ENCODE results near the gene DNAJC28. TPM values are rescaled to one million over a fixed set of nuclear protein-coding genes. Genes with fewer than 3 reads are reported as not detected.

Gene DNAJC28
- total and polyA plus RNA-seq, 9 of the 15 experiments (the other 6 are each of a cell fraction or from before 2014, with no cell fraction given), result 0.68 to 2.5 (median 1.1) TPM

DNA sequence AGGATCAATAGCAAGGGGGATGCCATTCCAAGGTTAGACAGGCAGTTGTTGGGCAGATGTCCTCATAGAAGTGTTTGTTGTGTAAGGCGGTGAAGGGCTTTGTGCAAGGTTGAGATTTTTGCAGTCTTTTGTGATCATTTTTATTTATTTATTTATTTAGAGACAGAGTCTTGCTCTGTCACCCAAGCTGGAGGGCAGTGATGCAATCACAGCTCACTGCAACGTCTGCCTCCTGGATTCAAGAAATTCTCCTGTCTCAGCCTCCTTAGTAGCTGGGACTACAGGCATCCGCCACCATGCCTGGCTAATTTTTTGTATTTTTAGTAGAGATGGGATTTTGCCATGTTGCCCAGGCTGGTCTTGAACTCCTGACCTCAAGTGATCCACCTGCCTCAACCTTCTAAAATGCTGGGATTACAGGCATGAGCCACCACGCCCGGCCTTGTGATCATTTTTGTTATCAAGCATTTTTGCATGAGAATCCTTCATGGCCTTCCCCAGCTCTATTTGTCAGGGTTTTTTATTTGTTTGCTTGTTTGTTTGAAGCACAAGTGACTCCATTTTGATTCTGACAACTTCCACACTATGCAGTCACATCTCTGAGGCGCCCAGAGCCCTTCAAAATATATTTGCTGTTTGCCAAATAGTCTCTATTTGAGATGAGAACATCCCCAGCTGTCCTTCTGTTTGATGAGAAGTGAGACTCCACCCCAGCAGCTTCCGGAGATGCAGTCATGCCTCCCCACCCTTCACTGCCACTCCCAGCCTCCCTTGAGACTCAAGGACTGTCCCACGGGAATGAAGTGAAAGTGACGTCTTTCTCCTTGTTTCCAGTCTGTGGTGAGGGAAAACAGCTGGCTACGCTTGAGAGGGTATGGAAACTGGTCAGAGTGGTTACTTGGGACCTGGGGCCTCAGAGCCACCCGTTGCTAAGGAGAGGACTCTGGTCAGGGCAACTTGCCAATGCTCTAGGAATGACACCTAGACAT, 49.7 kb downstream of the DNAJC28 start:
- DNase-seq (ENCODE audit: extremely low read depth in 1 of 4, low spot score in 3 of 4), result peak in 1 of 4 experiments; percentile 37
- peak; percentile 54 for ATAC-seq
- Histone ChIP-seq H3K36me3 (ENCODE audit: control insufficient read depth, insufficient read depth, low read length) (peaks cover 19% of the 10 kb centered on the region; the same call in 2 of the 3 replicates), H3K9ac (ENCODE audit: insufficient read depth in 1 of 2, low read depth in 2 of 2, low read length in 2 of 2) (peak overlapping the region in 1 of 2 experiments; percentile 2; a peak in 1 of 4 replicates), H3K4me2 (ENCODE audit: insufficient read depth, low read length) (0 out of 2 replicates have a peak overlapping the region, but pooled peaks have one; percentile 14), H3K27me3 (ENCODE audit: control insufficient read depth in 2 of 2, insufficient read depth in 2 of 2, low read length in 2 of 2) (no peaks in the 10 kb centered on the region), H3K9me1 (ENCODE audit: control insufficient read depth, insufficient read depth, low read length) (no peaks in the 10 kb centered on the region), H4K20me1 (replicated peaks; ENCODE audit: control insufficient read depth, insufficient read depth, low read length) (no peaks in the 10 kb centered on the region), H3K4me1 (replicated peaks in 1 of 2; ENCODE audit: control insufficient read depth in 2 of 2, insufficient read depth in 2 of 2, low read length in 2 of 2) (no peaks in the 10 kb centered on the region; a peak in 1 of 5 replicates), H3K27ac (ENCODE audit: extremely low read depth, low read depth, low read length) (no peak overlapping the region), H3K4me3 (no peak overlapping the region), H3K9me3 (replicated peaks; ENCODE audit: control insufficient read depth, insufficient read depth, low read depth, low read length) (no peaks in the 10 kb centered on the region), H2AFZ (ENCODE audit: low read depth, low read length) (no peak overlapping the region), H3K79me2 (ENCODE audit: control insufficient read depth, insufficient read depth, low read length) (no peaks in the 10 kb centered on the region)
- BruUV-seq (replicated peaks), result no TSS peak
- intact Hi-C loops (cut with micrococcal nuclease), result loop anchor here (10.0 kb wide), 1 partner anchor 607 kb away; no protein-coding TSS in a partner anchor
- 50% methylated on average over 11 of the region's 11 CpGs for WGBS (ENCODE audit: insufficient coverage, low coverage, missing lambda C conversion rate)
- CTCF ChIA-PET (ENCODE audit: low intra/inter-chr PET ratio), result no interaction called here
- POLR2A ChIA-PET, result interaction anchor here (0.6 to 1.1 kb wide), 4 partner anchors 19 to 238 kb away, joined by 3 to 4 read pairs (median 3); no protein-coding TSS in a partner anchor
- in situ Hi-C loops (cut with MboI), result loop anchor here (5.0 to 10.0 kb wide), 3 partner anchors 244 to 607 kb away; no protein-coding TSS in a partner anchor
- FAIRE-seq, result no peak
- TF ChIP-seq ETV1 (tag; conservative IDR thresholded peaks at IDR 0.05; ENCODE audit: low read depth) (peak; percentile 49), CEBPB (tag; IDR thresholded peaks at IDR 0.05) (peak; percentile 71), POLR2AphosphoS5 (IDR thresholded peaks at IDR 0.05; ENCODE audit: control insufficient read depth, insufficient read depth, low read depth, low read length) (no peak), ZNF444 (CRISPR knock-in tag; IDR thresholded peaks at IDR 0.05) (no peak), XRCC3 (IDR thresholded peaks at IDR 0.05) (no peak), ZNF282 (CRISPR knock-in tag; IDR thresholded peaks at IDR 0.05) (no peak), SRSF9 (IDR thresholded peaks at IDR 0.05; ENCODE audit: borderline replicate concordance, low read depth, low read length) (no peak), IFI16 (CRISPR knock-in tag; IDR thresholded peaks at IDR 0.05) (no peak), PPARD (CRISPR knock-in tag; IDR thresholded peaks at IDR 0.05) (no peak), NFXL1 (CRISPR knock-in tag; IDR thresholded peaks at IDR 0.05) (0 out of 2 replicates have a peak, but pooled peaks have one; percentile 47), ZNF778 (CRISPR knock-in tag; IDR thresholded peaks at IDR 0.05) (no peak)
- TF ChIP-seq, protein P1, sequence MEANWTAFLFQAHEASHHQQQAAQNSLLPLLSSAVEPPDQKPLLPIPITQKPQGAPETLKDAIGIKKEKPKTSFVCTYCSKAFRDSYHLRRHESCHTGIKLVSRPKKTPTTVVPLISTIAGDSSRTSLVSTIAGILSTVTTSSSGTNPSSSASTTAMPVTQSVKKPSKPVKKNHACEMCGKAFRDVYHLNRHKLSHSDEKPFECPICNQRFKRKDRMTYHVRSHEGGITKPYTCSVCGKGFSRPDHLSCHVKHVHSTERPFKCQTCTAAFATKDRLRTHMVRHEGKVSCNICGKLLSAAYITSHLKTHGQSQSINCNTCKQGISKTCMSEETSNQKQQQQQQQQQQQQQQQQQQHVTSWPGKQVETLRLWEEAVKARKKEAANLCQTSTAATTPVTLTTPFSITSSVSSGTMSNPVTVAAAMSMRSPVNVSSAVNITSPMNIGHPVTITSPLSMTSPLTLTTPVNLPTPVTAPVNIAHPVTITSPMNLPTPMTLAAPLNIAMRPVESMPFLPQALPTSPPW (CRISPR knock-in tag; IDR thresholded peaks at IDR 0.05), result no peak
- TF ChIP-seq, protein P2, sequence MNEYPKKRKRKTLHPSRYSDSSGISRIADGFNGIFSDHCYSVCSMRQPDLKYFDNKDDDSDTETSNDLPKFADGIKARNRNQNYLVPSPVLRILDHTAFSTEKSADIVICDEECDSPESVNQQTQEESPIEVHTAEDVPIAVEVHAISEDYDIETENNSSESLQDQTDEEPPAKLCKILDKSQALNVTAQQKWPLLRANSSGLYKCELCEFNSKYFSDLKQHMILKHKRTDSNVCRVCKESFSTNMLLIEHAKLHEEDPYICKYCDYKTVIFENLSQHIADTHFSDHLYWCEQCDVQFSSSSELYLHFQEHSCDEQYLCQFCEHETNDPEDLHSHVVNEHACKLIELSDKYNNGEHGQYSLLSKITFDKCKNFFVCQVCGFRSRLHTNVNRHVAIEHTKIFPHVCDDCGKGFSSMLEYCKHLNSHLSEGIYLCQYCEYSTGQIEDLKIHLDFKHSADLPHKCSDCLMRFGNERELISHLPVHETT (CRISPR knock-in tag; conservative IDR thresholded peaks at IDR 0.05 in 1 of 2, IDR thresholded peaks at IDR 0.05 in 1 of 2), result peak in 1 of 2 experiments; percentile 33; a peak in 1 of 4 replicates
- TF ChIP-seq, protein P3, sequence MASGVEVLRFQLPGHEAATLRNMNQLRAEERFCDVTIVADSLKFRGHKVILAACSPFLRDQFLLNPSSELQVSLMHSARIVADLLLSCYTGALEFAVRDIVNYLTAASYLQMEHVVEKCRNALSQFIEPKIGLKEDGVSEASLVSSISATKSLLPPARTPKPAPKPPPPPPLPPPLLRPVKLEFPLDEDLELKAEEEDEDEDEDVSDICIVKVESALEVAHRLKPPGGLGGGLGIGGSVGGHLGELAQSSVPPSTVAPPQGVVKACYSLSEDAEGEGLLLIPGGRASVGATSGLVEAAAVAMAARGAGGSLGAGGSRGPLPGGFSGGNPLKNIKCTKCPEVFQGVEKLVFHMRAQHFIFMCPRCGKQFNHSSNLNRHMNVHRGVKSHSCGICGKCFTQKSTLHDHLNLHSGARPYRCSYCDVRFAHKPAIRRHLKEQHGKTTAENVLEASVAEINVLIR (CRISPR knock-in tag; IDR thresholded peaks at IDR 0.05), result 0 out of 2 replicates have a peak, but pooled peaks have one; percentile 23

Data from K562 (cell line).